Endothelial cell (in vitro differentiated cells): ENCODE data around the gene SLC38A10. TPM values are rescaled to one million over a fixed set of nuclear protein-coding genes. Genes with fewer than 3 reads are reported as not detected.
"Not testable (repeated sequence)": the region's sequence is repeated elsewhere in the genome, so short reads cannot be mapped to it uniquely, and the experiment has no call there.

Source experiments
- DNase-seq: peaks from one replicate; pipeline ENCODE4 v3.0.0; 2021; ENCODE audit warnings: low spot score
- H3K27ac Mint-ChIP-seq: one replicate; pipeline ENCODE4 v1.8.0; 2021; ENCODE audit warnings: mixed read lengths, inconsistent platforms; ENCODE audit not compliant: unreplicated experiment
- H3K27me3 Mint-ChIP-seq: one replicate; pipeline ENCODE4 v1.8.0; 2021; ENCODE audit warnings: mild to moderate bottlenecking, moderate library complexity, mixed read lengths, inconsistent platforms; ENCODE audit not compliant: unreplicated experiment
- H3K36me3 Mint-ChIP-seq: one replicate; pipeline ENCODE4 v1.8.0; 2021; ENCODE audit warnings: mild to moderate bottlenecking, low read depth, mixed read lengths, inconsistent platforms; ENCODE audit not compliant: unreplicated experiment
- H3K4me1 Mint-ChIP-seq: one replicate; pipeline ENCODE4 v1.8.0; 2021; ENCODE audit warnings: mild to moderate bottlenecking, mixed read lengths, inconsistent platforms; ENCODE audit not compliant: unreplicated experiment
- H3K4me3 Mint-ChIP-seq: one replicate; pipeline ENCODE4 v1.8.0; 2021; ENCODE audit warnings: mild to moderate bottlenecking, mixed read lengths, inconsistent platforms; ENCODE audit not compliant: unreplicated experiment
- H3K9me3 Mint-ChIP-seq: one replicate; pipeline ENCODE4 v1.8.0; 2021; ENCODE audit warnings: mixed read lengths, inconsistent platforms; ENCODE audit not compliant: unreplicated experiment
- total RNA-seq: library from RNA; stranded (reverse); fragmentation: NEBNext Ultra II Directional; extraction: Animal tissue kit (Norgen Biotek cat#: 25700); gene quantifications from one replicate; pipeline ENCODE4 v1.2.1, GENCODE V29; 2021; ENCODE audit not compliant: unreplicated experiment
- TF ChIP-seq, protein P1 (sequence below): fragments of 200-600 bp; sonication (generic); IDR thresholded peaks from one replicate; pipeline ENCODE4 v1.5.0; 2021; ENCODE audit warnings: antibody characterized with exemption; ENCODE audit not compliant: unreplicated experiment

SLC38A10 gene
- total RNA-seq, 1 donor from 2014 or later = 57.2 TPM

DNA sequence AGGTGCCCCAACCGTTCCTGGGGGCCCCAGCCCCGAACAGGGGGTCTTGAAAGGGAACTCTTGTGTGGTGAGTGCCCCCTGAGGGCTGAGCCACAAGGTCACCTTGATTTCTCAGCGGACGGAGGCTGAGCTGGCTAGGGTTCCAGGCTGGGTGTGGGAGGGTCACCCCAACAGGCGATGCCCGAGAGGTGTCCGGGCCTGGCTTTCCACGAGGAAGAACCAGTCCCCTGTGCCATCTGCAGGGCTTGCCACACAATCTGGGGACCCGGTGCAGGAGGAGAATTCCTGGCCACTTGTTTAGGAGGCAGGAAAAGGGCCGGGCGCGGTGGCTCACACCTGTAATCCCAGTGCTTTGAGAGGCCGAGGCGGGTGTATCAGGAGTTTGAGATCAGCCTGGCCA, 16.8 kb upstream of the SLC38A10 start:
- Mint-ChIP-seq H3K36me3 (no peaks in the 10 kb centered on the region), H3K9me3 (no peaks in the 10 kb centered on the region), H3K27me3 (peaks cover 7% of the 10 kb centered on the region), H3K27ac (no peak overlapping the region), H3K4me3 (no peak overlapping the region), H3K4me1 (peaks cover 4% of the 10 kb centered on the region)
- DNase-seq = no peak
- TF ChIP-seq, protein P1, sequence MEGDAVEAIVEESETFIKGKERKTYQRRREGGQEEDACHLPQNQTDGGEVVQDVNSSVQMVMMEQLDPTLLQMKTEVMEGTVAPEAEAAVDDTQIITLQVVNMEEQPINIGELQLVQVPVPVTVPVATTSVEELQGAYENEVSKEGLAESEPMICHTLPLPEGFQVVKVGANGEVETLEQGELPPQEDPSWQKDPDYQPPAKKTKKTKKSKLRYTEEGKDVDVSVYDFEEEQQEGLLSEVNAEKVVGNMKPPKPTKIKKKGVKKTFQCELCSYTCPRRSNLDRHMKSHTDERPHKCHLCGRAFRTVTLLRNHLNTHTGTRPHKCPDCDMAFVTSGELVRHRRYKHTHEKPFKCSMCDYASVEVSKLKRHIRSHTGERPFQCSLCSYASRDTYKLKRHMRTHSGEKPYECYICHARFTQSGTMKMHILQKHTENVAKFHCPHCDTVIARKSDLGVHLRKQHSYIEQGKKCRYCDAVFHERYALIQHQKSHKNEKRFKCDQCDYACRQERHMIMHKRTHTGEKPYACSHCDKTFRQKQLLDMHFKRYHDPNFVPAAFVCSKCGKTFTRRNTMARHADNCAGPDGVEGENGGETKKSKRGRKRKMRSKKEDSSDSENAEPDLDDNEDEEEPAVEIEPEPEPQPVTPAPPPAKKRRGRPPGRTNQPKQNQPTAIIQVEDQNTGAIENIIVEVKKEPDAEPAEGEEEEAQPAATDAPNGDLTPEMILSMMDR = no peak

DNA sequence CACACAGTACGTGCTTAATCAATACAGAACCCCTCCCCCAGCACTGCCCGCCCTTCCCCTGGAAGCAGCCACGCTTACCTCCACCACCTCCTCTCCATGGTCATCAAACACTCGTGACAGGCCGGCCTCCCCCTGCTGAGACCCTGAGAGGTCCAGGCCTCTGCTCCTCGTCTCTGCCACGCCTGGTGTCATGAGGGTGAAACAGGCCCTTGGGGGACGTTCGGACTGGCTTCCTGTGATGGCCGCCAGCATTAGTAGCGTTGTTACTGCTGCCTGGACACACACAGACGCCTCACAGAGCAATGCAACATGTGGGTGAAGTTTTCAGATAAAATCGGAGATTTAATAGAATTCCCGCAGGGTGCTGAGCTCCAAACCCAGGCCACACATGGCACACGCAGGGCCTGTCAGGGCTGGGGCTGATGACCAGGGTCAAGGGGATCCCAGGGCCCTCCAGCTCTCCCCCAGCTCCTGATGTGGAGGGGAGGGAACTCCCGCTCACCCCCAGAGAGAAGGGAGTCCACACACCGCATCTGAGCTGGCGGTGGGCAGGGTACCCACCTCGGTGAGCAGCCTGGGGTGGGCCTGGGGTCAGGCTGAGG, 15.9 kb upstream of the SLC38A10 start:
- TF ChIP-seq, protein P1 = no peak
- Mint-ChIP-seq H3K4me1 (peaks cover 4% of the 10 kb centered on the region), H3K36me3 (no peaks in the 10 kb centered on the region), H3K9me3 (no peaks in the 10 kb centered on the region), H3K4me3 (peak overlapping the region; percentile 42), H3K27me3 (peaks cover 7% of the 10 kb centered on the region), H3K27ac (no peak overlapping the region)
- DNase-seq = no peak

DNA sequence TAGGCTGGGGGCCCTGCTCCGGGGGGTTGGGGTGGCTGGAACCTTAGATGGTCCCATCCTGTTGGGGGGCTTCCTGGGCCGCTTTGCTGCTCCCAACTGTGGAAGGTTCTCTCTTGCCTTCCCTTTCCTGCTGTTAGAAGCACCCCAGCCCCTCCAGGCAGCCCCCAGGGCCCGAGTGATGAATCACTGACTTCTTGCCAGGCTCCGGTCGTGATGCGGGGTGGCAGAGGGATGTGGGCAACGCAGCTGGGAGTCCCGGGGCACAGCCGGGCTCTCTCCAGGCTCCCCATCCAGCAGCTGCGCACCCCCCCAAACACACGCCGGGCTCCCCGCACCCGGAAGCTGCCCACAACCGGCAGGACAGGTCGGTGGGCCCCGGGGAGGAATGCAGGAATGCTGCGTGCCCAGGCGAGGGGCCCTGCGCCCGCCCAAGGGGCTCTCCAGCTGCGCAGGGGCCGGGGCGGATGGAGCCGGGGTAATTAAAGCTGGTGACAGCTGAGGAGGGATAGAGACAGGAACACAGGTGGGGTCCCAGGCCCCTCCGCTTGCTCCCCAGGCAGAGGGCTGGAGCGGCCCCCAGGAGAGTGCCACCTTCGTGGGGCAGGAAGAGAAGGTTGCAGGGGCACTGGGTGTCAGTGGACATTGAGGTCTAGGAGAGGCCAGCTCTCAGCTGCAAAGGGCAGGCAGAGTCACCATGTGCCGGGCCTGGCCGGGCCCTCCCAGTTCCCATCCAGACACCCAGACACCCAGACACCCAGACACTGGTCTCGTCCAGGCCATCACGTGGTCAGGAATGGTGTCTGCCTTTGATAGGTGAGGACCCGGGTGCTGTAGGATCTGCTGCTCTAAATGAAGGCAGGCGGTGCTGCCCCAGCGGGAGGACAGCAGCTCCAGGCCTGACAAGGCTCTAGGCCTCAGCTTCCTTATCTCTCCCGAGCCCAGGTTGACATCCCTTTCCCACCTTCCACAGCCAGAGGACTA, 15.0 kb upstream of the SLC38A10 start:
- Mint-ChIP-seq H3K4me1 (peaks cover 4% of the 10 kb centered on the region), H3K9me3 (no peaks in the 10 kb centered on the region), H3K27me3 (peaks cover 7% of the 10 kb centered on the region), H3K27ac (no peak overlapping the region), H3K36me3 (no peaks in the 10 kb centered on the region), H3K4me3 (peak overlapping the region; percentile 42)
- no peak for DNase-seq
- TF ChIP-seq, protein P1 = no peak

DNA sequence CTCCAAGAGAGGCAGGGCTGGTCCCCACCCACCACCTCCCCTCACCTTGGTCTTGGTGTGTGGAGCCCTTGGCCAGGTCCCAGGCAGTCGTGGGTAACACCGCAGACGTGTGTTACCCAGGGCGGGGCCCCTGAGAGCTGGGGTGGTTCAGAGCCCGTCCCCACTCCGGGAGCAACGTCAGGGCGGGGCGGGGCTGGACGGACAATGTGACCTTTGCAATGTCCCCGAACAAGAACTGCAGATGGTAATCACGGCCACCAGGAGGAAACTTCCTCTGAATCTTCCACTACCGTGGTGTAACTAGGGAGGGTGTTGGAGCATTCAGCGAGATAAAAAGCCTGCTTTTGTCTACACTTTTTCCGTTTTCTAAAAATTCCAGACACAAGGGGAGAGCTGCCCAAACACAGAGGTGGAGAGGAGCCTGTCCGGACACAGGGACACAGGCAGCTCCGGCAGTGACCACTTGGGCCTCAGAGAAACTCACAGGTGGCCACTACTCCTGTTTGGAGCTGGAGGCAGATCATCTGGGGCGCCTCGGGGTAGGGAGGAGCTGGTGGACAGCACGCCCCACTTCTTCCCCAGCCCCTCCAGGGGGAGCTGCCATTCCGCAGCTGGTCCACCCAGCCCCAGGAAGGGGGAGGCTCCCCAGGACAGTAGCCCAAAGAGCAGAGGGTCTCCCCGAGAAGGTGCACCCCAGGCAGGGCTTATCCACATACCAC, 14.2 kb upstream of the SLC38A10 start:
- peak overlapping the region; percentile 11 for H3K27ac Mint-ChIP-seq
- H3K27me3 Mint-ChIP-seq = peaks cover 7% of the 10 kb centered on the region
- TF ChIP-seq, protein P1 = peak; percentile 49
- no peaks in the 10 kb centered on the region for H3K9me3 Mint-ChIP-seq
- H3K4me1 Mint-ChIP-seq = peaks cover 4% of the 10 kb centered on the region
- H3K36me3 Mint-ChIP-seq = no peaks in the 10 kb centered on the region
- DNase-seq = peak; percentile 47
- no peak overlapping the region for H3K4me3 Mint-ChIP-seq

DNA sequence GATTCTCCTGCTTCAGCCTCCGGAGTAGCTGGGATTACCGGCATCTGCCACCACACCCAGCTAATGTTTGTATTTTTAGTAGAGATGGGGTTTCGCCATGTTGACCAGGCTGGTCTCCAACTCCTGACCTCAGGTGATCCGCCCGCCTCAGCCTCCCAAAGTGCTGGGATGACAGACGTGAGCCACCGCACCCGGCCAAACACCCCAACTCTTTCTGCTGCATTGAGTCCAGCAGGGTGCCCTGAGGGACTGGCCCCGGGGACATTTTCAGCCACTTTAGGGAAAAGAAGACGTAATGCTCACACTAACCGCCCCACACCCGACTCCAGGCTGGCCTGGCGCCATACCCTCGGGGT, 13.7 kb upstream of the SLC38A10 start:
- not testable (repeated sequence) for H3K4me1 Mint-ChIP-seq, H3K9me3 Mint-ChIP-seq, H3K27ac Mint-ChIP-seq, DNase-seq, H3K27me3 Mint-ChIP-seq, H3K36me3 Mint-ChIP-seq, H3K4me3 Mint-ChIP-seq
